22Rv1 (cell line): ENCODE results near the gene CLSTN2.

Experiments used
- ZFX ChIP-seq: fragments of 450-650 bp; IDR thresholded peaks from 2 replicates; pipeline ENCODE4 v1.6.1; 2017; ENCODE audit warnings: antibody characterized with exemption, borderline replicate concordance
- TF ChIP-seq, protein P1 (sequence below): fragments of 450-650 bp; IDR thresholded peaks from 2 replicates; pipeline ENCODE4 v1.5.1; 2017; ENCODE audit warnings: mild to moderate bottlenecking

DNA sequence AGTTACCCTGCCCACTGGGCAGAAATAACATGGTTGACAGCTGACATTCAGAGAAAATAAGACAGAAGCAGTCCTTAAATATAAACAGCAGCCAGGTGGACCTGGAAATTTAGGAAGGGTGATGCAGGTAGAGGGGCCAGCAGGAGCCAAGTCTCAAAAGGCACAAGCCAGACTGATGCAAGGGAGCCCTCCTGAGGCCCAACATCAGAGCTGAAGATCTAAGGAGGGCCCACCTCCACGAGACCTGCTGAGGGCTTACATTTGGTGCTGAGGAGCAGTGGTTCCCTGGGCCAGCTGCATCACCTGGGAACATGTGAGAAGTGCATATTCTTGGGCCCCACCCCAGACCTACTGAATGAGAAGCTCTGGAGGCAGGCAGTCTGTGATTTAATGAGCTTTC lies 637.3 kb downstream of the CLSTN2 start:
- TF ChIP-seq, protein P1, sequence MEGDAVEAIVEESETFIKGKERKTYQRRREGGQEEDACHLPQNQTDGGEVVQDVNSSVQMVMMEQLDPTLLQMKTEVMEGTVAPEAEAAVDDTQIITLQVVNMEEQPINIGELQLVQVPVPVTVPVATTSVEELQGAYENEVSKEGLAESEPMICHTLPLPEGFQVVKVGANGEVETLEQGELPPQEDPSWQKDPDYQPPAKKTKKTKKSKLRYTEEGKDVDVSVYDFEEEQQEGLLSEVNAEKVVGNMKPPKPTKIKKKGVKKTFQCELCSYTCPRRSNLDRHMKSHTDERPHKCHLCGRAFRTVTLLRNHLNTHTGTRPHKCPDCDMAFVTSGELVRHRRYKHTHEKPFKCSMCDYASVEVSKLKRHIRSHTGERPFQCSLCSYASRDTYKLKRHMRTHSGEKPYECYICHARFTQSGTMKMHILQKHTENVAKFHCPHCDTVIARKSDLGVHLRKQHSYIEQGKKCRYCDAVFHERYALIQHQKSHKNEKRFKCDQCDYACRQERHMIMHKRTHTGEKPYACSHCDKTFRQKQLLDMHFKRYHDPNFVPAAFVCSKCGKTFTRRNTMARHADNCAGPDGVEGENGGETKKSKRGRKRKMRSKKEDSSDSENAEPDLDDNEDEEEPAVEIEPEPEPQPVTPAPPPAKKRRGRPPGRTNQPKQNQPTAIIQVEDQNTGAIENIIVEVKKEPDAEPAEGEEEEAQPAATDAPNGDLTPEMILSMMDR = no peak
- no peak for TF ChIP-seq ZFX
